GM12875 (cell line): ENCODE measurements around the gene JARID2.

Experiments used
- H3K4me3 ChIP-seq: one replicate; pipeline ENCODE4 v1.5.1; 2011; ENCODE audit warnings: low read depth, low read length, control low read depth
- TF ChIP-seq, protein P1 (sequence below): IDR thresholded peaks from 2 replicates; pipeline ENCODE4 v1.5.1; 2011; ENCODE audit warnings: low read depth, mild to moderate bottlenecking, control low read depth, inconsistent platforms, low read length, moderate library complexity, borderline replicate concordance; ENCODE audit not compliant: insufficient read depth

Gene JARID2

GRCh38 chr6:15405129-15406068, 159.5 kb downstream of the JARID2 start:
- TF ChIP-seq, protein P1, sequence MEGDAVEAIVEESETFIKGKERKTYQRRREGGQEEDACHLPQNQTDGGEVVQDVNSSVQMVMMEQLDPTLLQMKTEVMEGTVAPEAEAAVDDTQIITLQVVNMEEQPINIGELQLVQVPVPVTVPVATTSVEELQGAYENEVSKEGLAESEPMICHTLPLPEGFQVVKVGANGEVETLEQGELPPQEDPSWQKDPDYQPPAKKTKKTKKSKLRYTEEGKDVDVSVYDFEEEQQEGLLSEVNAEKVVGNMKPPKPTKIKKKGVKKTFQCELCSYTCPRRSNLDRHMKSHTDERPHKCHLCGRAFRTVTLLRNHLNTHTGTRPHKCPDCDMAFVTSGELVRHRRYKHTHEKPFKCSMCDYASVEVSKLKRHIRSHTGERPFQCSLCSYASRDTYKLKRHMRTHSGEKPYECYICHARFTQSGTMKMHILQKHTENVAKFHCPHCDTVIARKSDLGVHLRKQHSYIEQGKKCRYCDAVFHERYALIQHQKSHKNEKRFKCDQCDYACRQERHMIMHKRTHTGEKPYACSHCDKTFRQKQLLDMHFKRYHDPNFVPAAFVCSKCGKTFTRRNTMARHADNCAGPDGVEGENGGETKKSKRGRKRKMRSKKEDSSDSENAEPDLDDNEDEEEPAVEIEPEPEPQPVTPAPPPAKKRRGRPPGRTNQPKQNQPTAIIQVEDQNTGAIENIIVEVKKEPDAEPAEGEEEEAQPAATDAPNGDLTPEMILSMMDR = no peak

DNA sequence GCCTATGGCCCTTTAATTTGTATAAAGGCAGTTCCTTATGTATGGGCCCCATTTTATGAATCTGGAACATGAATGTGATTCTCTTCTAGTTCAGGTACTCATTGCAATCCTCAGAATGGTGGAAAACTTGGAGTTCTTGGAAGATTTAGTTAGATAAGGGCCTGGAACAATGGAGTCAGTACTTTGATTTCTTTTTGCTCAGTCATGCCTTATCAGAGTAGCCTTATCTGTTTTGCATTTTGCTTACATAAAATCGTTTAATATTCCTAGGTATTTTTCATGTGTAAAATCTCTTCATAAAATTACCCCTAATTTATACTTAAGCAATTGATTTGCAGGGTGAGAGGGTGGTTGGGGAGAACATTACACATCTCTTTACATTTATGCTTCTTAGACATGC, 160.6 kb downstream of the JARID2 start:
- TF ChIP-seq, protein P1 = no peak
- no peak overlapping the region for H3K4me3 ChIP-seq

More at GRCh38 chr6:15405129-15406068, 159.5 kb downstream of the JARID2 start:
- H3K4me3 ChIP-seq = no peak overlapping the region

GRCh38 chr6:15408008-15408407, 162.1 kb downstream of the JARID2 start:
- TF ChIP-seq, protein P1 = no peak
- H3K4me3 ChIP-seq = no peak overlapping the region

- H3K4me3 ChIP-seq = no peak overlapping the region
- TF ChIP-seq, protein P1 = no peak
These were observed 162.9 kb downstream of the JARID2 start for GRCh38 chr6:15408758-15409157.

DNA sequence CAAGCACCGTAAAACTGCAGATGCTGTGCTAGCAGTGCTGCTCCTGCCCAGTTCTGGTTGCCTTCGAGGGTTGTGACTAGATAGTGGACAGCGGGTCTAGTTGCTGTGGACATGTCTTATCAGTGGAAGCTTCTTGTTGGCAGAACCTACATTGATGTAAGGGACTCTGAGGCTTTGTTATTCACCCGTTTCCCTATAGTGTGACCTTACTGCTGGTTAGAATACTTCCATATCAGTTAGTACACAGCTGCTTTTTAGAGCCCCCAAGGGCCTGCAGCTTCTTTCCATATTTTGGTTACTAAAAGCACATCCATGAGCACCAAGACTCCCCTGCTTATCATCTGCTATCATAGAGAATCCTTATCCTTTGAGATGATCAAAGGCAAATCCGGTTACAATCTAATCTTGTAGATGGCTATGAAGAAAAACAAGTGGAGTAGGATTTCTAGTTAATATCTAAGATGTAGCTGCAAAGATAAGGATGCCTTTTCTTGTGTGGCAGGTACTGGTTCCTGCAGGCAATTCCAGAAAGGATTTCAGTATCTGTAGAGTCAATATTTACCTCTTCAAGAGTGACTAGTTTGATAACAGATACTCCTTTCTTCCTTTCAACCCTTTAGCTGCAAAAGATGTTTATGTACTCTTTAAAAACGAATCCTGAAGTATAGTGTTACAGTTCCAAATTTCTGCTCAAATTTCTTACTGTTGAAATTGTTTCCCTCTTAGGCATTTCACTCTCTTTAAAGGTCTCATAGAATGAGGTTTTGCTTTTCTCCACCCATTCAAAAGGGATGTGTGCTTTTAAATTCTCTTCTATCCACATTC, 163.6 kb downstream of the JARID2 start:
- H3K4me3 ChIP-seq = no peak overlapping the region
- TF ChIP-seq, protein P1 = no peak

GRCh38 chr6:15410126-15410391, 164.2 kb downstream of the JARID2 start:
- TF ChIP-seq, protein P1 = no peak
- no peak overlapping the region for H3K4me3 ChIP-seq
